GM23338 (cell line): Measurements from ENCODE around the gene TMPRSS2. TPM values are rescaled to one million over a fixed set of nuclear protein-coding genes. Genes with fewer than 3 reads are reported as not detected.

Experiments
- ATAC-seq: fragments of 200-7000 bp; cut with Tn5 transposase; 3 replicates; pipeline ENCODE4 v1.9.1; 2020
- DNase-seq: peaks from one replicate; pipeline ENCODE4 v3.0.0-alpha.2; 2015; ENCODE audit warnings: low spot score
- H2AFZ ChIP-seq: fragments of 200-600 bp; sonication (generic); 2 replicates; pipeline ENCODE4 v1.8.0; 2016; ENCODE audit warnings: antibody characterized with exemption, mild to moderate bottlenecking, moderate library complexity
- H3F3A ChIP-seq: fragments of 200-600 bp; sonication (generic); replicated peaks from 2 replicates; pipeline ENCODE4 v1.8.0; 2017; ENCODE audit warnings: antibody characterized with exemption, mixed run types, low read depth
- H3K27ac ChIP-seq: fragments of 200-600 bp; sonication (generic); 2 replicates; pipeline ENCODE4 v1.6.1; 2016; ENCODE audit warnings: low read depth
- H3K27me3 ChIP-seq: fragments of 200-600 bp; sonication (generic); 2 replicates; pipeline ENCODE4 v1.8.0; 2016; ENCODE audit warnings: mild to moderate bottlenecking, mixed run types, moderate library complexity; ENCODE audit not compliant: insufficient read depth
- H3K36me3 ChIP-seq: fragments of 200-600 bp; sonication (generic); 2 replicates; pipeline ENCODE4 v1.8.0; 2016; ENCODE audit warnings: mild to moderate bottlenecking; ENCODE audit not compliant: insufficient read depth
- H3K4me1 ChIP-seq: fragments of 200-600 bp; sonication (generic); 2 replicates; pipeline ENCODE4 v1.8.0; 2016; ENCODE audit warnings: mild to moderate bottlenecking, moderate library complexity; ENCODE audit not compliant: insufficient read depth
- H3K4me2 ChIP-seq: fragments of 200-600 bp; sonication (generic); 2 replicates; pipeline ENCODE4 v1.7.1; 2017; ENCODE audit warnings: mixed run types
- H3K4me3 ChIP-seq: fragments of 200-600 bp; sonication (generic); 2 replicates; pipeline ENCODE4 v1.6.1; 2016; ENCODE audit warnings: mixed run types
- H3K79me2 ChIP-seq: fragments of 200-600 bp; sonication (generic); replicated peaks from 2 replicates; pipeline ENCODE4 v1.8.0; 2017; ENCODE audit warnings: mild to moderate bottlenecking; ENCODE audit not compliant: insufficient read depth
- H3K9me2 ChIP-seq: fragments of 200-600 bp; sonication (generic); 2 replicates; pipeline ENCODE4 v1.8.0; 2017; ENCODE audit not compliant: insufficient read depth
- H4K20me1 ChIP-seq: fragments of 200-600 bp; sonication (generic); replicated peaks from 2 replicates; pipeline ENCODE4 v1.8.0; 2017; ENCODE audit warnings: mild to moderate bottlenecking; ENCODE audit not compliant: insufficient read depth
- H3K27ac Mint-ChIP-seq: 2 replicates; pipeline ENCODE4 v1.8.0; 2020; ENCODE audit warnings: inconsistent platforms, mild to moderate bottlenecking, moderate library complexity, mixed read lengths
- H3K27me3 Mint-ChIP-seq: 3 replicates; pipeline ENCODE4 v1.8.0; 2022; ENCODE audit warnings: low read depth, mild to moderate bottlenecking, moderate library complexity, mixed read lengths, inconsistent platforms; ENCODE audit not compliant: insufficient read depth, poor library complexity
- H3K36me3 Mint-ChIP-seq: 3 replicates; pipeline ENCODE4 v1.8.0; 2021; ENCODE audit warnings: low read depth, mild to moderate bottlenecking, inconsistent platforms, moderate library complexity, mixed read lengths
- H3K4me1 Mint-ChIP-seq: 3 replicates; pipeline ENCODE4 v1.8.0; 2020; ENCODE audit warnings: mild to moderate bottlenecking, inconsistent platforms, mixed read lengths
- H3K4me3 Mint-ChIP-seq: 3 replicates; pipeline ENCODE4 v1.8.0; 2021; ENCODE audit warnings: moderate library complexity, mild to moderate bottlenecking, inconsistent platforms, mixed read lengths
- H3K9me3 Mint-ChIP-seq: 3 replicates; pipeline ENCODE4 v1.8.0; 2020; ENCODE audit warnings: moderate library complexity, mild to moderate bottlenecking, inconsistent platforms, mixed read lengths
- CREB1 ChIP-seq: fragments of 250-450 bp; sonication (Bioruptor Pico); IDR thresholded peaks from 2 replicates; pipeline ENCODE4 v1.5.0; 2020; ENCODE audit warnings: low read depth, mild to moderate bottlenecking, moderate library complexity
- EZH2 ChIP-seq: fragments of 200-600 bp; sonication (generic); IDR thresholded peaks from one replicate; pipeline ENCODE4 v1.8.0; 2017; ENCODE audit warnings: antibody characterized with exemption, mild to moderate bottlenecking, low read depth; ENCODE audit not compliant: unreplicated experiment
- EZH2phosphoT487 ChIP-seq: fragments of 200-600 bp; sonication (generic); IDR thresholded peaks from one replicate; pipeline ENCODE4 v1.8.1; 2018; ENCODE audit warnings: antibody characterized with exemption; ENCODE audit not compliant: unreplicated experiment
- JUNB ChIP-seq: IDR thresholded peaks from one replicate; pipeline ENCODE4 v1.6.1; 2016; ENCODE audit warnings: antibody characterized with exemption; ENCODE audit not compliant: unreplicated experiment
- NANOG ChIP-seq: IDR thresholded peaks from 2 replicates; pipeline ENCODE4 v1.6.1; 2016; ENCODE audit warnings: antibody characterized with exemption, borderline replicate concordance
- POLR2AphosphoS5 ChIP-seq: IDR thresholded peaks from 2 replicates; pipeline ENCODE4 v1.6.1; 2016; ENCODE audit warnings: antibody characterized with exemption, low read depth
- REST ChIP-seq: IDR thresholded peaks from one replicate; pipeline ENCODE4 v1.6.1; 2018; ENCODE audit warnings: antibody characterized with exemption; ENCODE audit not compliant: unreplicated experiment
- STAT1 ChIP-seq: IDR thresholded peaks from one replicate; pipeline ENCODE4 v1.6.1; 2016; ENCODE audit warnings: antibody characterized with exemption; ENCODE audit not compliant: unreplicated experiment
- ZNF114 ChIP-seq: fragments of 250-450 bp; sonication (Bioruptor Pico); IDR thresholded peaks from 2 replicates; pipeline ENCODE4 v1.5.0; 2020; ENCODE audit warnings: mild to moderate bottlenecking, moderate library complexity
- ZNF331 ChIP-seq: fragments of 250-450 bp; sonication (Bioruptor Pico); IDR thresholded peaks from 2 replicates; pipeline ENCODE4 v1.5.0; 2020; ENCODE audit warnings: low read depth, mild to moderate bottlenecking, moderate library complexity
- polyA plus RNA-seq: library from polyadenylated mRNA; unstranded; fragments of >200 nt; fragmentation: Nextera tagmentation; extraction: Ambion mirVana; gene quantifications from 2 replicates; pipeline ENCODE4 v1.2.1, GENCODE V29; 2016
- total RNA-seq: library from RNA; depleted of rRNA; stranded (reverse); fragments of >200 nt; shearing (Covaris generic); gene quantifications from 2 replicates; pipeline ENCODE4 v1.2.3, GENCODE V29; 2014
- TF ChIP-seq, protein P1 (sequence below): fragments of 250-450 bp; sonication (Bioruptor Pico); IDR thresholded peaks from 2 replicates; pipeline ENCODE4 v1.5.0; 2020; ENCODE audit warnings: mild to moderate bottlenecking, moderate library complexity
- TF ChIP-seq, protein P2 (sequence below): IDR thresholded peaks from 2 replicates; pipeline ENCODE4 v1.6.1; 2016; ENCODE audit warnings: antibody characterized with exemption

The TMPRSS2 gene
- total and polyA plus RNA-seq, 2 experiments from 2014 or later = 2.3 to 4.9 TPM

DNA sequence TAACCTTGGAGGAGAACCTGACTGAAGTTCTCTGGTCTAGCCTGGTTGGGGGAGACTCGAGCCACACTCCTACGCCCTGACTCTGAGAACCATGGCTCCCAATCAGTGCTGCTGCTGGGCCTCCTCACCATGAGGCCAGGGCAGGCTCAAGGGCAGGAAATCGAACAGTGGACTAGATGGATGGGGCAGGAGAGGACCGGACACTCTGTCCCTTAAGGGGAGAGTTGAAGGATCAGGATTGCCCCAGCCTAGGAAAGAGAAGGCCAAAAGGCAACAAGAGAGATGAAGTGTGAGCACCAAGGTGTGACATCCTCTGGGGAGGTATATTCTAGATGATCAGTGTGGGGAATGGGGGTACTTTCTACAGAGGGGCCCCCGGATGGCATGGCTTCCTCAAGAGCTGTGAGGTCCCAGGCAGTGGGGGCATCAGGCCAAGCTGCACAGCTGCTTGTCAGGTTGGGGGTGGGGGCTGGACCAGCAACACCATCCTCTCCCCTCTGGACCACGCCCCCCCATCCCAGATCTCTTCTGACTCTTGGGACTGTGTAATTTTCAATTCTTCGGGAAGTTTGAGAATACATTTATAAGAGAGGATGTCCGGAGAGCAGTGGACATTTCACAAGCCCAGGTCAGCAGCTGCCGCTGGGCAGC, 47.9 kb downstream of the TMPRSS2 start:
- Histone ChIP-seq H3K79me2 (no peaks in the 10 kb centered on the region), H3K4me2 (no peak overlapping the region), H3K4me3 (no peak overlapping the region), H3K36me3 (no peaks in the 10 kb centered on the region), H3K4me1 (no peaks in the 10 kb centered on the region), H4K20me1 (no peaks in the 10 kb centered on the region), H2AFZ (no peak overlapping the region), H3K27me3 (no peaks in the 10 kb centered on the region), H3F3A (no peaks in the 10 kb centered on the region), H3K9me2 (no peaks in the 10 kb centered on the region), H3K27ac (no peak overlapping the region)
- H3K4me1 Mint-ChIP-seq = peaks cover 13% of the 10 kb centered on the region
- DNase-seq (no peak), ATAC-seq (no peak)
- TF ChIP-seq EZH2 (no peak), CREB1 (CRISPR knock-in tag) (no peak), ZNF114 (CRISPR knock-in tag) (no peak), STAT1 (no peak), JUNB (no peak), ZNF331 (CRISPR knock-in tag) (no peak), EZH2phosphoT487 (no peak), REST (no peak), NANOG (no peak), POLR2AphosphoS5 (no peak)
- TF ChIP-seq, protein P1, sequence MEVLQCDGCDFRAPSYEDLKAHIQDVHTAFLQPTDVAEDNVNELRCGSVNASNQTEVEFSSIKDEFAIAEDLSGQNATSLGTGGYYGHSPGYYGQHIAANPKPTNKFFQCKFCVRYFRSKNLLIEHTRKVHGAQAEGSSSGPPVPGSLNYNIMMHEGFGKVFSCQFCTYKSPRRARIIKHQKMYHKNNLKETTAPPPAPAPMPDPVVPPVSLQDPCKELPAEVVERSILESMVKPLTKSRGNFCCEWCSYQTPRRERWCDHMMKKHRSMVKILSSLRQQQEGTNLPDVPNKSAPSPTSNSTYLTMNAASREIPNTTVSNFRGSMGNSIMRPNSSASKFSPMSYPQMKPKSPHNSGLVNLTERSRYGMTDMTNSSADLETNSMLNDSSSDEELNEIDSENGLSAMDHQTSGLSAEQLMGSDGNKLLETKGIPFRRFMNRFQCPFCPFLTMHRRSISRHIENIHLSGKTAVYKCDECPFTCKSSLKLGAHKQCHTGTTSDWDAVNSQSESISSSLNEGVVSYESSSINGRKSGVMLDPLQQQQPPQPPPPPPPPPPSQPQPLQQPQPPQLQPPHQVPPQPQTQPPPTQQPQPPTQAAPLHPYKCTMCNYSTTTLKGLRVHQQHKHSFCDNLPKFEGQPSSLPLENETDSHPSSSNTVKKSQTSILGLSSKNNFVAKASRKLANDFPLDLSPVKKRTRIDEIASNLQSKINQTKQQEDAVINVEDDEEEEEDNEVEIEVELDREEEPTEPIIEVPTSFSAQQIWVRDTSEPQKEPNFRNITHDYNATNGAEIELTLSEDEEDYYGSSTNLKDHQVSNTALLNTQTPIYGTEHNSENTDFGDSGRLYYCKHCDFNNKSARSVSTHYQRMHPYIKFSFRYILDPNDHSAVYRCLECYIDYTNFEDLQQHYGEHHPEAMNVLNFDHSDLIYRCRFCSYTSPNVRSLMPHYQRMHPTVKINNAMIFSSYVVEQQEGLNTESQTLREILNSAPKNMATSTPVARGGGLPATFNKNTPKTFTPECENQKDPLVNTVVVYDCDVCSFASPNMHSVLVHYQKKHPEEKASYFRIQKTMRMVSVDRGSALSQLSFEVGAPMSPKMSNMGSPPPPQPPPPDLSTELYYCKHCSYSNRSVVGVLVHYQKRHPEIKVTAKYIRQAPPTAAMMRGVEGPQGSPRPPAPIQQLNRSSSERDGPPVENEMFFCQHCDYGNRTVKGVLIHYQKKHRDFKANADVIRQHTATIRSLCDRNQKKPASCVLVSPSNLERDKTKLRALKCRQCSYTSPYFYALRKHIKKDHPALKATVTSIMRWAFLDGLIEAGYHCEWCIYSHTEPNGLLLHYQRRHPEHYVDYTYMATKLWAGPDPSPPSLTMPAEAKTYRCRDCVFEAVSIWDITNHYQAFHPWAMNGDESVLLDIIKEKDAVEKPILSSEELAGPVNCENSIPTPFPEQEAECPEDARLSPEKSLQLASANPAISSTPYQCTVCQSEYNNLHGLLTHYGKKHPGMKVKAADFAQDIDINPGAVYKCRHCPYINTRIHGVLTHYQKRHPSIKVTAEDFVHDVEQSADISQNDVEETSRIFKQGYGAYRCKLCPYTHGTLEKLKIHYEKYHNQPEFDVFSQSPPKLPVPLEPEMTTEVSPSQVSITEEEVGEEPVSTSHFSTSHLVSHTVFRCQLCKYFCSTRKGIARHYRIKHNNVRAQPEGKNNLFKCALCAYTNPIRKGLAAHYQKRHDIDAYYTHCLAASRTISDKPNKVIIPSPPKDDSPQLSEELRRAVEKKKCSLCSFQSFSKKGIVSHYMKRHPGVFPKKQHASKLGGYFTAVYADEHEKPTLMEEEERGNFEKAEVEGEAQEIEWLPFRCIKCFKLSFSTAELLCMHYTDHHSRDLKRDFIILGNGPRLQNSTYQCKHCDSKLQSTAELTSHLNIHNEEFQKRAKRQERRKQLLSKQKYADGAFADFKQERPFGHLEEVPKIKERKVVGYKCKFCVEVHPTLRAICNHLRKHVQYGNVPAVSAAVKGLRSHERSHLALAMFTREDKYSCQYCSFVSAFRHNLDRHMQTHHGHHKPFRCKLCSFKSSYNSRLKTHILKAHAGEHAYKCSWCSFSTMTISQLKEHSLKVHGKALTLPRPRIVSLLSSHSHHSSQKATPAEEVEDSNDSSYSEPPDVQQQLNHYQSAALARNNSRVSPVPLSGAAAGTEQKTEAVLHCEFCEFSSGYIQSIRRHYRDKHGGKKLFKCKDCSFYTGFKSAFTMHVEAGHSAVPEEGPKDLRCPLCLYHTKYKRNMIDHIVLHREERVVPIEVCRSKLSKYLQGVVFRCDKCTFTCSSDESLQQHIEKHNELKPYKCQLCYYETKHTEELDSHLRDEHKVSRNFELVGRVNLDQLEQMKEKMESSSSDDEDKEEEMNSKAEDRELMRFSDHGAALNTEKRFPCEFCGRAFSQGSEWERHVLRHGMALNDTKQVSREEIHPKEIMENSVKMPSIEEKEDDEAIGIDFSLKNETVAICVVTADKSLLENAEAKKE (CRISPR knock-in tag) = no peak
- TF ChIP-seq, protein P2, sequence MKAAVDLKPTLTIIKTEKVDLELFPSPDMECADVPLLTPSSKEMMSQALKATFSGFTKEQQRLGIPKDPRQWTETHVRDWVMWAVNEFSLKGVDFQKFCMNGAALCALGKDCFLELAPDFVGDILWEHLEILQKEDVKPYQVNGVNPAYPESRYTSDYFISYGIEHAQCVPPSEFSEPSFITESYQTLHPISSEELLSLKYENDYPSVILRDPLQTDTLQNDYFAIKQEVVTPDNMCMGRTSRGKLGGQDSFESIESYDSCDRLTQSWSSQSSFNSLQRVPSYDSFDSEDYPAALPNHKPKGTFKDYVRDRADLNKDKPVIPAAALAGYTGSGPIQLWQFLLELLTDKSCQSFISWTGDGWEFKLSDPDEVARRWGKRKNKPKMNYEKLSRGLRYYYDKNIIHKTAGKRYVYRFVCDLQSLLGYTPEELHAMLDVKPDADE = no peak
- H3K9me3 Mint-ChIP-seq = peaks cover 23% of the 10 kb centered on the region
- H3K36me3 Mint-ChIP-seq = peaks cover 26% of the 10 kb centered on the region
- H3K27me3 Mint-ChIP-seq = peaks cover 3% of the 10 kb centered on the region
- H3K4me3 Mint-ChIP-seq = no peak overlapping the region
- H3K27ac Mint-ChIP-seq = no peak overlapping the region
